HepG2 (cell line): ENCODE results near the gene LCLAT1. TPM values are rescaled to one million over a fixed set of nuclear protein-coding genes. Genes with fewer than 3 reads are reported as not detected.

Experiments
- ATAC-seq: fragments of 200-7000 bp; cut with Tn5 transposase; 3 replicates; pipeline ENCODE4 v1.9.1; 2020; ENCODE audit warnings: mild to moderate bottlenecking, moderate library complexity
- BruUV-seq: library from RNA; stranded (reverse); fragments of 400-500 nt; replicated peaks from 2 replicates; lab custom pipeline; 2021; lab: Mats Ljungman, UMichigan
- CTCF ChIA-PET: fragments of 300-600 bp; formaldehyde crosslinking; extraction: SDS; loops from one replicate; lab custom pipeline; 2021; ENCODE audit warnings: low total read pairs, inconsistent platforms, low intra/inter-chr PET ratio; lab: Yijun Ruan, JAX
- POLR2A ChIA-PET: fragments of 350-600 bp; sonication (Branson Sonifier 250); formaldehyde crosslinking; loops from one replicate; lab custom pipeline; 2020; ENCODE audit warnings: antibody characterized with exemption, inconsistent platforms; lab: Yijun Ruan, JAX
- DNase-seq: peaks from one replicate; pipeline ENCODE4 v3.0.0-alpha.2; 2015; ENCODE audit warnings: low spot score
- FAIRE-seq: peaks from 3 replicates; lab custom pipeline; 2011; peaks lifted over from hg19 to GRCh38; lab: Jason Lieb, UNC
- H2AFZ ChIP-seq: one replicate; pipeline ENCODE4 v1.6.1; 2011; ENCODE audit warnings: low read length, inconsistent platforms
- H3K27ac ChIP-seq: fragments of 300-600 bp; 3 replicates; pipeline ENCODE4 v1.8.0; 2011; ENCODE audit warnings: mixed run types, mild to moderate bottlenecking, mixed read lengths, low read length, inconsistent platforms; ENCODE audit not compliant: insufficient read depth; ENCODE audit errors: extremely low read length
- H3K27me3 ChIP-seq, 2 experiments: fragments of 200-600 bp in 1 of 2; 2 replicates in 1 of 2; 3 replicates in 1 of 2; pipeline versions ENCODE4 v1.6.0 to v1.8.0; 2011; ENCODE audit warnings: low read length in 2 of 2, mild to moderate bottlenecking in 2 of 2, moderate library complexity in 2 of 2, inconsistent platforms in 1 of 2; ENCODE audit not compliant: insufficient read depth in 2 of 2, control insufficient read depth in 1 of 2
- H3K36me3 ChIP-seq, 2 experiments: fragments of 200-600 bp in 1 of 2; replicated peaks in 1 of 2; 2 replicates in 1 of 2; 3 replicates in 1 of 2; pipeline versions ENCODE4 v1.5.1 to v1.8.0; 2011; ENCODE audit warnings: low read length in 2 of 2, inconsistent platforms in 1 of 2; ENCODE audit not compliant: insufficient read depth in 2 of 2, control insufficient read depth in 1 of 2
- H3K4me1 ChIP-seq: 2 replicates; pipeline ENCODE4 v1.5.1; 2012; ENCODE audit warnings: low read length, inconsistent platforms; ENCODE audit not compliant: insufficient read depth
- H3K4me2 ChIP-seq: 2 replicates; pipeline ENCODE4 v1.6.0; 2011; ENCODE audit warnings: low read depth, low read length, inconsistent platforms
- H3K4me3 ChIP-seq, 3 experiments: fragments of 200-600 bp in 1 of 3; sonication (generic), shearing (Covaris generic) in 1 of 3; replicated peaks in 1 of 3; 2 replicates each; pipeline ENCODE4 v1.5.1; 2011 to 2016; ENCODE audit warnings: low read length in 3 of 3, inconsistent platforms in 2 of 3, low read depth in 2 of 3, mild to moderate bottlenecking in 2 of 3, control low read depth in 1 of 3, mixed read lengths in 1 of 3; ENCODE audit not compliant: insufficient read depth in 1 of 3
- H3K79me2 ChIP-seq: one replicate; pipeline ENCODE4 v1.6.1; 2011; ENCODE audit warnings: low read length, inconsistent platforms; ENCODE audit not compliant: insufficient read depth
- H3K9ac ChIP-seq: 2 replicates; pipeline ENCODE4 v1.6.0; 2011; ENCODE audit warnings: mild to moderate bottlenecking, low read depth, low read length, inconsistent platforms; ENCODE audit not compliant: insufficient read depth
- H3K9me3 ChIP-seq: 2 replicates; pipeline ENCODE4 v1.5.1; 2012; ENCODE audit warnings: mild to moderate bottlenecking, low read length
- H4K20me1 ChIP-seq: 2 replicates; pipeline ENCODE4 v1.6.0; 2011; ENCODE audit warnings: inconsistent platforms, mild to moderate bottlenecking, low read length, moderate library complexity; ENCODE audit not compliant: insufficient read depth
- E2F5 ChIP-seq: sonication (generic); formaldehyde crosslinking; conservative IDR thresholded peaks from 2 replicates; pipeline ENCODE4 v1.4.0; 2020; ENCODE audit warnings: missing genetic modification reagents
- FOSL1 ChIP-seq: sonication (generic); formaldehyde crosslinking; IDR thresholded peaks from 2 replicates; pipeline ENCODE4 v1.9.0; 2021; ENCODE audit warnings: missing genetic modification reagents, borderline replicate concordance
- ISL2 ChIP-seq: sonication (generic); formaldehyde crosslinking; IDR thresholded peaks from 2 replicates; pipeline ENCODE4 v1.5.0; 2020; ENCODE audit warnings: missing genetic modification reagents
- KAT2B ChIP-seq: fragments of 150-350 bp; IDR thresholded peaks from 2 replicates; pipeline ENCODE4 v1.6.1; 2014; ENCODE audit warnings: low read depth, low read length, borderline replicate concordance
- MTF1 ChIP-seq: sonication (generic); formaldehyde crosslinking; IDR thresholded peaks from 2 replicates; pipeline ENCODE4 v1.5.0; 2020; ENCODE audit warnings: missing genetic modification reagents
- POLR2AphosphoS2 ChIP-seq: IDR thresholded peaks from 2 replicates; pipeline ENCODE4 v1.6.1; 2011; ENCODE audit warnings: low read depth, low read length, improper control_type of control experiment
- U2AF1 ChIP-seq: fragments of 200-400 bp; formaldehyde crosslinking; optimal IDR thresholded peaks from 2 replicates; pipeline ENCODE3; 2017; ENCODE audit warnings: mild to moderate bottlenecking, low read depth, low read length
- ZNF136 ChIP-seq: sonication (generic); formaldehyde crosslinking; IDR thresholded peaks from 2 replicates; pipeline ENCODE4 v1.8.1; 2022; ENCODE audit warnings: low read depth, mild to moderate bottlenecking, moderate library complexity, missing genetic modification reagents
- ZNF275 ChIP-seq: sonication (generic); formaldehyde crosslinking; IDR thresholded peaks from 2 replicates; pipeline ENCODE4 v1.8.0; 2022; ENCODE audit warnings: missing genetic modification reagents, mild to moderate bottlenecking, inconsistent platforms, borderline replicate concordance
- ZNF367 ChIP-seq: sonication (generic); formaldehyde crosslinking; IDR thresholded peaks from 2 replicates; pipeline ENCODE4 v1.4.0; 2020; ENCODE audit warnings: missing genetic modification reagents, borderline replicate concordance
- ZNF775 ChIP-seq: sonication (generic); formaldehyde crosslinking; IDR thresholded peaks from 2 replicates; pipeline ENCODE4 v1.4.0; 2020; ENCODE audit warnings: missing genetic modification reagents, mild to moderate bottlenecking, moderate library complexity, borderline replicate concordance
- ZNF850 ChIP-seq: sonication (generic); formaldehyde crosslinking; conservative IDR thresholded peaks from 2 replicates; pipeline ENCODE4 v1.9.0; 2021; ENCODE audit warnings: mild to moderate bottlenecking, missing genetic modification reagents
- WGBS: methylation state at CpG from one replicate; pipeline ENCODE4 v1.1.6; 2017; ENCODE audit warnings: low lambda C conversion rate; 5-methylcytosine and 5-hydroxymethylcytosine counted together
- in situ Hi-C: cut with HindIII; loops from 2 replicates; pipeline ENCODE4 v1.10.0; 2017; ENCODE audit warnings: low pct_unique_long_range_greater_than_20kb; ENCODE audit not compliant: extremely low pct_ligation_motif_present
- intact Hi-C: fragments of 100-400 bp; cut with micrococcal nuclease; formaldehyde crosslinking; loops from one replicate; pipeline ENCODE4 v1.10.0; 2022; ENCODE audit not compliant: unreplicated experiment
- polyA plus RNA-seq, 8 experiments: library from polyadenylated mRNA; depleted of rRNA in 3 of 8; stranded (reverse) in 7 of 8; unstranded in 1 of 8; fragments of >200 nt; fragmentation: Illumina TruSeq in 4 of 8; extraction: Trizol in 4 of 8; gene quantifications; 2 replicates each; pipeline versions ENCODE4 v1.2.1 to v1.2.3, GENCODE V29; 2011 to 2016; ENCODE audit warnings: low read depth in 4 of 8, missing spikeins in 1 of 8, mixed read lengths in 1 of 8; ENCODE audit not compliant: insufficient read depth in 1 of 8
- total RNA-seq, 5 experiments: library from RNA; depleted of rRNA; stranded (reverse); fragments of >200 nt; fragmentation: Illumina TruSeq; extraction: Trizol; gene quantifications; 2 replicates each; pipeline ENCODE4 v1.2.3, GENCODE V29; 2016; ENCODE audit warnings: low read depth in 1 of 5

LCLAT1 gene
- total and polyA plus RNA-seq, 2 of the 13 experiments (the other 11 are each of a cell fraction or from before 2014, with no cell fraction given): 18.0 to 28.0 TPM

DNA sequence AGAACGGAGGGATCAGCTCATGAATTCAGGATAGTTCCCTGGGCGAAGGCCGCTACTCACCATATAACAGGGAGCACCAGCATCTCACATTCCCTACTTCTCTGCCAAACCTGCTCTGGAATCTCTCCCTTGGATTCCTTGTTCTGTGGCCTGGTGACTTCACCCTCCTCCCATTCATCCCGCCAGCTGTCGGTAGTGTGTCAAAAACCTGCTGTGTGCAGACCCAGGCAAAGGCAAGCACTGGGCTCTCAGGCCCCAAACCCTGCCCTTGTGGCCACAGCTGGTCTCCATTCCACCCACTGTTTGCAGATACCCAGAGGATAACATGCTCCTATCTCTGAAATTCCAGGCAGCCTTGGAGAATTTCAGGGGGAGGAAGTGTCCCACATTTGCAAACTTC, 208.6 kb downstream of the LCLAT1 start:
- POLR2A ChIA-PET: no interaction called here
- Histone ChIP-seq H3K4me1 (no peaks in the 10 kb centered on the region), H3K9ac (no peak overlapping the region), H4K20me1 (no peaks in the 10 kb centered on the region), H3K4me2 (no peak overlapping the region), H2AFZ (no peak overlapping the region), H3K4me3 (no peak overlapping the region), H3K36me3 (no peaks in the 10 kb centered on the region), H3K79me2 (no peaks in the 10 kb centered on the region)
- no peak for DNase-seq
- WGBS: 67% methylated on average over 5 of the region's 5 CpGs
- intact Hi-C loops: no loop called here
- CTCF ChIA-PET: no interaction called here
- no peak for TF ChIP-seq E2F5 (CRISPR knock-in tag)
- no peak for TF ChIP-seq ZNF136 (CRISPR knock-in tag)
- no peak for TF ChIP-seq ZNF850
- no peak for TF ChIP-seq ISL2
- TF ChIP-seq ZNF367: no peak
- TF ChIP-seq ZNF775 (CRISPR knock-in tag): no peak
- no peak for TF ChIP-seq ZNF275 (CRISPR knock-in tag)
- no peak for TF ChIP-seq KAT2B
- no peak for TF ChIP-seq U2AF1
- no peak for TF ChIP-seq FOSL1 (CRISPR knock-in tag)
- no peak for TF ChIP-seq MTF1 (CRISPR knock-in tag)
- TF ChIP-seq POLR2AphosphoS2: no peak
- TF ChIP-seq, all 625 proteins: peak for 0
- Histone ChIP-seq H3K9me3 (no peaks in the 10 kb centered on the region), H3K27me3 (peaks cover 0 to 14% of the 10 kb centered on the region in 2 experiments; a peak in 3 of 5 replicates), H3K27ac (no peak overlapping the region)
- ATAC-seq: no peak
- BruUV-seq: no TSS peak
- FAIRE-seq: no peak
- in situ Hi-C loops: no loop called here
